NT2/D1 (cell line): Measurements from ENCODE around the gene TMEM145.

Experiments used
- SUZ12 ChIP-seq: IDR thresholded peaks from 2 replicates; pipeline ENCODE4 v1.6.1; 2011; ENCODE audit not compliant: insufficient read length, insufficient read depth; ENCODE audit errors: extremely low read depth
- YY1 ChIP-seq: IDR thresholded peaks from 2 replicates; pipeline ENCODE4 v1.6.1; 2011; ENCODE audit not compliant: insufficient read length, insufficient read depth
- ZNF274 ChIP-seq: IDR thresholded peaks from 2 replicates; pipeline ENCODE4 v1.6.1; 2011; ENCODE audit warnings: mild to moderate bottlenecking, low read depth, low read length

DNA sequence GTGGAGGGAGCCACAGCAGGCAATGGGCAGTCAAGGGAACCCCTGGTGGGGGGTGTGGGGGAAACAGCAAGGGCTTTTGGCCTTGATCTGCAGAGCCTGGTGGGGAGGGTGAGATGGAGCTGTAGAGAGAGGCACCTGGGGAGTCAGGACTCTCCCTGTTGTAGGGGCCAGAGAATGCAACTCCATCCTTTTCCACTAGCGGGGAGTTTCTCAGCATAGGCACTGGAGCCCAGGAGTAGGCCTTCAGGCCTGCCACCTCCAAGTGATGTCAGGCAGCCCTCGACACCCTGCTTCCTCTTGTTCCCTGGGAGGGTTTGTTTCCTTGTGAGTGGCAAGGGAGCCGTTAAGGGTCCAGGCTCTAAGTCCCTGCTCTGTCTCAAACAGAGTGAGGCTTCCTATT, 37.3 kb downstream of the TMEM145 start:
- TF ChIP-seq ZNF274 = no peak
- TF ChIP-seq YY1 = no peak
- no peak for TF ChIP-seq SUZ12
